ENCODE measurements around the gene PAFAH1B2. TPM values are rescaled to one million over a fixed set of nuclear protein-coding genes. Genes with fewer than 3 reads are reported as not detected.
A peak's percentile ranks its signal among the peaks of the same experiment; 100 is the strongest.

PAFAH1B2 gene
- total RNA-seq, 4 donors from 2014 or later = 58.0 to 67.5 (median 63.3) TPM

DNA sequence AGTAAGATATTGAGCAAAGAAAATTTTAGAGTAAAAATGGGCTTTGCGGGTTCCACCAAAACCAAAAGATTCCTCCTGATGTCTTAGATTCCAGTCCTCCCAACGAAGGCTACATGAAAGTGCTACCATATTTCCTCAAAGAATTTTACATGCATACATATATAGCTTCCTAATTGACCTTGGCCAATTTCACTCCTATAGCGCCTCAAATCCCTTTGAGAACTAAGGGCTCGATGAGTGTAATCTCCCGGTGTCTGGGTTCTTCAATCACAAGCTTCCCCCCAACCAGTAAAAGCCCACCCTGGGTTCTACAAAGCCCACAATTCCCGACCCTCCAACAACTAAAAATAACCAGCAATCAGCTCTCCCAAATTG, 47.1 kb upstream of the PAFAH1B2 start:
- Histone ChIP-seq H3K4me3 (peak overlapping the region; percentile 78), H3K36me3 (no peaks in the 10 kb centered on the region), H3K9me3 (no peaks in the 10 kb centered on the region), H3K27ac (peak overlapping the region; percentile 97), H3K4me1 (peaks cover 54% of the 10 kb centered on the region), H3K27me3 (no peaks in the 10 kb centered on the region)
- TF ChIP-seq POLR2A (IDR thresholded peaks at IDR 0.05) (no peak), POLR2AphosphoS5 (IDR thresholded peaks at IDR 0.05) (no peak), EP300 (IDR thresholded peaks at IDR 0.05) (no peak)
- TF ChIP-seq, protein P1, sequence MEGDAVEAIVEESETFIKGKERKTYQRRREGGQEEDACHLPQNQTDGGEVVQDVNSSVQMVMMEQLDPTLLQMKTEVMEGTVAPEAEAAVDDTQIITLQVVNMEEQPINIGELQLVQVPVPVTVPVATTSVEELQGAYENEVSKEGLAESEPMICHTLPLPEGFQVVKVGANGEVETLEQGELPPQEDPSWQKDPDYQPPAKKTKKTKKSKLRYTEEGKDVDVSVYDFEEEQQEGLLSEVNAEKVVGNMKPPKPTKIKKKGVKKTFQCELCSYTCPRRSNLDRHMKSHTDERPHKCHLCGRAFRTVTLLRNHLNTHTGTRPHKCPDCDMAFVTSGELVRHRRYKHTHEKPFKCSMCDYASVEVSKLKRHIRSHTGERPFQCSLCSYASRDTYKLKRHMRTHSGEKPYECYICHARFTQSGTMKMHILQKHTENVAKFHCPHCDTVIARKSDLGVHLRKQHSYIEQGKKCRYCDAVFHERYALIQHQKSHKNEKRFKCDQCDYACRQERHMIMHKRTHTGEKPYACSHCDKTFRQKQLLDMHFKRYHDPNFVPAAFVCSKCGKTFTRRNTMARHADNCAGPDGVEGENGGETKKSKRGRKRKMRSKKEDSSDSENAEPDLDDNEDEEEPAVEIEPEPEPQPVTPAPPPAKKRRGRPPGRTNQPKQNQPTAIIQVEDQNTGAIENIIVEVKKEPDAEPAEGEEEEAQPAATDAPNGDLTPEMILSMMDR (IDR thresholded peaks at IDR 0.05) = no peak
- no peak for DNase-seq (ENCODE audit: low spot score in 2 of 2)
- WGBS = 48% methylated on average over 6 of the region's 6 CpGs

DNA sequence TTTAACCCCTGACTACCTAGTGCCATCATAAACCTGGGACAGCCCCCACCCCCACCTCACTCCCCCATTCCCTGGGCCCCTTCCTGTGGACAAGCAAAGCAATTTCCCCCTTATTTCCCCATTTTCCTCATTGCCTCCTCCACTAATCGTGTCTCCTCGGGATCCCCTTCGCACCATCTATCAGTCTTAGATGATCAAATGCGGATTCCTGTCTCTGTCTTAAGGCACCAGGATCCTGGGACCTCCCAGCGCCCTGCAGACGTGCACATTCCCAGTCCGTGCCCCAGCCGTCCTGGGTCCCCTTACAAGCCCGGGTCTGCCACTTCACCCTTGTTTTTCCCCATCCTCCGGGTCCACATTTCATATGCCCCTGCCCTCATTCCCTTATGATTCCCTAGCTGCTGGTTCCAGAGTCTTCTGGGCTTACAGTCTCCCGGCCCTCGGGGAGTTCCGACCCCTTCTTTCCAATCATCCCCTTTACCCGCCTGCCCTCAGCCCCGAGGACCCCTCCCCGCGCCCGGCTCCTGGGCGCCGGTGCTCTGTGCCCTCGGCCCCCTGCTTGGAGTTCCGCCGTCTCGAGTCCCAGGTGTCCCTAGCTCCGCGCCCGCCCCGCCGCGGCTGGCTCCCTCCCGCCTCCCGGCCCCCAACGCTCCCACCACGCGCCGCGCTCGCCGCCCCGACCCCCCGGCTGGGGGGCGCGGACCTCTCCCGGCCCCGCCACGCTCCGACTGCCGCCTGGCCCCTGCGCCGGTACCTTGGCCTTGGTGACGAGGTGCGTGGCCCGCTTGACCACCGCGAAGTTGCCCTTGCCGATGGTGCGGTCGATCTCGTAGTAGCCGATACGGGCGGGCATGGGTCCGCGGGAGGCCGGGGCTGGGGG, 46.5 kb upstream of the PAFAH1B2 start:
- peak; percentile 83 for DNase-seq (ENCODE audit: low spot score in 2 of 2)
- TF ChIP-seq POLR2AphosphoS5 (IDR thresholded peaks at IDR 0.05) (no peak), EP300 (IDR thresholded peaks at IDR 0.05) (no peak), POLR2A (IDR thresholded peaks at IDR 0.05) (no peak)
- TF ChIP-seq, protein P1 (IDR thresholded peaks at IDR 0.05) = no peak
- Histone ChIP-seq H3K9me3 (no peaks in the 10 kb centered on the region), H3K4me1 (peaks cover 52% of the 10 kb centered on the region), H3K27ac (peak overlapping the region; percentile 97), H3K4me3 (peak overlapping the region; percentile 78), H3K27me3 (no peaks in the 10 kb centered on the region), H3K36me3 (no peaks in the 10 kb centered on the region)
- under 1% methylated on average over 20 of the region's 65 CpGs for WGBS

DNA sequence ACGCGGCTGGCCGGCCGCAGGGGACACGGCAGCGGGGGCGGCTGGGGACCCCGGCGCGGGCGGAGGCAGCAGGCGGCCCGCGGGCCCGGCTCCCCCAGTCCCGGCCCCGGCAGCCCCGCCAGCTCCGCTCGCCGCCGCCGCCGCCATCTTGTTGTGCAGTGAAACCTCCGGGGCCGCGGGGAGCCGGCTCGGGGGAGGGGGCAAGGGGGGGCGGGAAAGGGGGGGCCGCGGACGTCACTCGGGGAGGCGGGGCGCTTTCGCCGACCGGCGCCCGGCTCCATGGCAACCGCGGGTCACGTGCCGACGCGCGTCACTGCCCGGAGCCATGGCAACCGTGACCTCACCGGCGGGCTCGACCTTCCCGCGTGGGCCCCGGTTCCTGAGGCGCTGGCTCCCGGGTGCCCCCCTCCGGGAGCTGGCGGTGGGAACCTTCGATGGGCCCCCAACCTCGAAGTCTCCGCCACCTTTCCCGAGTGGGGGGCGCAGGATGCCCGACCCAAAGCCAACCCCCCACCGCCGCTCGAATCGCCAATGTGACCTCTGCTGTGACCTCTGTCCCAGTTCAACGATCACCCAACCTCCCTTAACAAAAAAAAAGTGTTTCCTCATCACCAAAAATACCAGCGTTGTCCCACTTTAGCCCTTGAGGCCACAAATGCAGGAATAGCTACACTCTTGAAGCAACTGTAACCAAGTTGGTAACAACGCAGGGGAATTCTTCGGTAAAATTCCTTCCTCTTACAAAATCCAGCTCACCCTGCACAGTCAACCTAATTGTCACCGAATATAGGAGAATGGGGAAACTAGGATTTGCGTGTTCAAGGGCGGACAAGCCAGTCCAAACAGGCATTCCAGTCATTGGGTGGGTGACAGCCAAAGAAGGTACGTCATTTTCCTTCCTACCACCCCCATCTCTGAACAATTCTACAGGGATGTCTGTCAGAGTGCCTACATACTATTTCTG, 45.5 kb upstream of the PAFAH1B2 start, which contains the start of gene SIK3:
Gene SIK3, minus strand, starts transcription at position 160 of the 964 bp plus-strand sequence. Its CDS starts 13 bp downstream, at position 147.
- no peaks in the 10 kb centered on the region for H3K9me3 ChIP-seq
- H3K27me3 ChIP-seq = no peaks in the 10 kb centered on the region
- DNase-seq (ENCODE audit: low spot score in 2 of 2) = peak; percentile 95 to 96
- no peaks in the 10 kb centered on the region for H3K36me3 ChIP-seq
- under 1% methylated on average over 19 of the region's 78 CpGs for WGBS
- H3K27ac ChIP-seq = peak within 1 kb of the TSS; percentile 97
- H3K4me3 ChIP-seq = peak within 1 kb of the TSS; percentile 78
- H3K4me1 ChIP-seq = peaks cover 49% of the 10 kb centered on the region
- TF ChIP-seq EP300 (IDR thresholded peaks at IDR 0.05) = no peak
- TF ChIP-seq POLR2A (IDR thresholded peaks at IDR 0.05) = peak; percentile 21 to 83
- TF ChIP-seq, protein P1 (IDR thresholded peaks at IDR 0.05) = peak in 1 of 2 donors; percentile 15
- peak in 1 of 3 donors; percentile 87 for TF ChIP-seq POLR2AphosphoS5 (IDR thresholded peaks at IDR 0.05)

DNA sequence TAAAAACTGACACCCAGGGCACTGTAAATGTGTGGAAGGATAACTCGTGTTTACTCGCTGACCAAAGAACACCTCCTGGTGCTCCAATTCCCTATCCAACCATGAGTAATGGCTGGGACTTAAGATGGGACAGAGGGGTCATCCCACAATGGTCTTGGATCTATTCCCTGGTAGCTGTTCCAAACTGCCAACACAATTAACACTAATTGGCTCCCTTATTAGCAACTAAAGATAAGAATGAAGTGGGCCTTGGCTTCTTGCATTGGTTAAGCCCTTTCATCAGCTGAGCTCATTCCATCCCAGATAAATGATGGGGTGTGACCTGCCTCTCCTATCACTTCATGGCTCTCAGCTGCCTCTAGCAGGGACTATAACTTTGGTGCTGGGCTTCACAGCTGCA, 44.4 kb upstream of the PAFAH1B2 start:
- H3K9me3 ChIP-seq = no peaks in the 10 kb centered on the region
- H3K4me3 ChIP-seq = no peak overlapping the region
- no peak for DNase-seq (ENCODE audit: low spot score in 2 of 2)
- peaks cover 40% of the 10 kb centered on the region for H3K4me1 ChIP-seq
- TF ChIP-seq POLR2AphosphoS5 (IDR thresholded peaks at IDR 0.05) (no peak), EP300 (IDR thresholded peaks at IDR 0.05) (no peak), POLR2A (IDR thresholded peaks at IDR 0.05) (no peak)
- TF ChIP-seq, protein P1 (IDR thresholded peaks at IDR 0.05) = no peak
- 79% methylated on average over 2 of the region's 2 CpGs for WGBS
- no peaks in the 10 kb centered on the region for H3K36me3 ChIP-seq
- peak overlapping the region; percentile 97 for H3K27ac ChIP-seq
- H3K27me3 ChIP-seq = no peaks in the 10 kb centered on the region

All from suprapubic skin (tissue), 4 donors.